Measurements from ENCODE around the gene NR1I3. TPM values are rescaled to one million over a fixed set of nuclear protein-coding genes. Genes with fewer than 3 reads are reported as not detected.

NR1I3 gene
- polyA plus RNA-seq, 1 of the 3 experiments (the other 2 are of a cell fraction), result not detected

- H3K4me1 ChIP-seq (ENCODE audit: control insufficient read depth in 1 of 2, insufficient read depth in 2 of 2, low read depth in 1 of 2, low read length in 1 of 2), result peaks cover 0 to 12% of the 10 kb centered on the region in 2 experiments; a peak in 2 of 4 replicates
- H3F3A ChIP-seq (replicated peaks; ENCODE audit: insufficient read depth), result no peaks in the 10 kb centered on the region
- no peaks in the 10 kb centered on the region for H3K9me3 ChIP-seq
- 85% methylated on average over 2 of the region's 2 CpGs for WGBS (ENCODE audit: low lambda C conversion rate)
- POLR2A ChIA-PET, result interaction anchor here (0.5 kb wide), 1 partner anchor 1101 kb away, joined by 3 read pairs; no protein-coding TSS in a partner anchor
- no peaks in the 10 kb centered on the region for H4K20me1 ChIP-seq (ENCODE audit: insufficient read depth)
- TF ChIP-seq SMC3 (IDR thresholded peaks at IDR 0.05; ENCODE audit: low read depth, low read length), result no peak
- TF ChIP-seq JUND (IDR thresholded peaks at IDR 0.05), result no peak
- peak overlapping the region; percentile 23; the same call in 1 of the 2 replicates for H3K4me2 ChIP-seq
- H3K9ac ChIP-seq, result no peak overlapping the region
- H3K79me2 ChIP-seq (ENCODE audit: insufficient read depth), result no peaks in the 10 kb centered on the region
- no peaks in the 10 kb centered on the region for H3K27me3 ChIP-seq (ENCODE audit: insufficient read depth)
- DNase-seq, result no peak
- H3K9me2 ChIP-seq, result no peaks in the 10 kb centered on the region
- H3K36me3 ChIP-seq (replicated peaks in 1 of 2; ENCODE audit: control insufficient read depth in 1 of 2, insufficient read depth in 2 of 2, low read length in 1 of 2), result no peaks in the 10 kb centered on the region
- 0 out of 4 replicates have a peak overlapping the region, but pooled peaks of 1 of the 2 experiments have one; percentile 8 for H3K27ac ChIP-seq (ENCODE audit: low read depth in 2 of 2, low read length in 1 of 2)
- CTCF ChIA-PET, result interaction anchor here (1.2 to 1.8 kb wide), 2 partner anchors 24 to 39 kb away, joined by 8 read pairs; no protein-coding TSS in a partner anchor
- peak overlapping the region; percentile 20; the same call in 1 of the 2 replicates for H2AFZ ChIP-seq (ENCODE audit: low read depth)
- H3K4me3 ChIP-seq (ENCODE audit: low read depth in 2 of 2, low read length in 1 of 2), result no peak overlapping the region
These were observed 28.8 kb upstream of the NR1I3 start for GRCh38 chr1:161266836-161267235.

DNA sequence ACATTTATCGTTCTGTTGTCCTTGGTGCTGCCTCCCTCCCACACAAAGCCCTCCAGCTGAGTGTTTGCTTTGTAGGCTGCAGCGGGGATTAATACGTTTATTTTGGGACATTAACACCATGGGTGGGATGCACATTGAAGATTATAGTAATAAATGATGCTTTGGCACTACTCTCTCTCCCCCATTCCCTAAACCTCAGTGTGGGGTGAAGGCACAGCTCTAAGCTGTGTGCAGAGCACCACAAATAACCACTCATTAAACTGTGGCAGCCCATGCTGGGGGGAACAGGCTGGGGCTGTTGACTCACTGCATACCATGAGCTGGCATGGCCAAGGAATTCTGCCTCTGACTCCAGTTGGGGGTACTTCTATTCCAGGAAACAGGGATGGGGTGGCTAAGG is 28.2 kb upstream of the NR1I3 start:
- ChIA-PET CTCF (interaction anchor here (0.7 to 1.8 kb wide), 3 partner anchors 9 to 39 kb away, joined by 3 to 8 read pairs (median 8); no protein-coding TSS in a partner anchor), POLR2A (interaction anchor here (0.5 kb wide), 1 partner anchor 1101 kb away, joined by 3 read pairs; no protein-coding TSS in a partner anchor)
- no peak for TF ChIP-seq EP300 (IDR thresholded peaks at IDR 0.05; ENCODE audit: borderline replicate concordance in 1 of 2, low read depth in 1 of 2, low read length in 1 of 2)
- peak; percentile 78; the same call in 1 of the 2 replicates for TF ChIP-seq FOSL2 (IDR thresholded peaks at IDR 0.05; ENCODE audit: borderline replicate concordance, low read depth)
- peak; percentile 51 for TF ChIP-seq JUND (IDR thresholded peaks at IDR 0.05)
- TF ChIP-seq NFIC (IDR thresholded peaks at IDR 0.05; ENCODE audit: borderline replicate concordance), result no peak
- TF ChIP-seq GATA2 (CRISPR knock-in tag; IDR thresholded peaks at IDR 0.05), result no peak
- TF ChIP-seq GABPA (IDR thresholded peaks at IDR 0.05; ENCODE audit: low read depth), result no peak
- TF ChIP-seq SMC3 (IDR thresholded peaks at IDR 0.05; ENCODE audit: low read depth, low read length), result no peak
- TF ChIP-seq TEAD4 (IDR thresholded peaks at IDR 0.05; ENCODE audit: borderline replicate concordance, insufficient read depth), result 0 out of 2 replicates have a peak, but pooled peaks have one; percentile 11
- TF ChIP-seq FOXM1 (IDR thresholded peaks at IDR 0.05; ENCODE audit: low read depth), result no peak
- no peak for TF ChIP-seq EZH2phosphoT487 (IDR thresholded peaks at IDR 0.05; ENCODE audit: borderline replicate concordance, low read depth)
- TF ChIP-seq NRF1 (IDR thresholded peaks at IDR 0.05; ENCODE audit: low read depth, low read length), result no peak
- TF ChIP-seq, protein P1, sequence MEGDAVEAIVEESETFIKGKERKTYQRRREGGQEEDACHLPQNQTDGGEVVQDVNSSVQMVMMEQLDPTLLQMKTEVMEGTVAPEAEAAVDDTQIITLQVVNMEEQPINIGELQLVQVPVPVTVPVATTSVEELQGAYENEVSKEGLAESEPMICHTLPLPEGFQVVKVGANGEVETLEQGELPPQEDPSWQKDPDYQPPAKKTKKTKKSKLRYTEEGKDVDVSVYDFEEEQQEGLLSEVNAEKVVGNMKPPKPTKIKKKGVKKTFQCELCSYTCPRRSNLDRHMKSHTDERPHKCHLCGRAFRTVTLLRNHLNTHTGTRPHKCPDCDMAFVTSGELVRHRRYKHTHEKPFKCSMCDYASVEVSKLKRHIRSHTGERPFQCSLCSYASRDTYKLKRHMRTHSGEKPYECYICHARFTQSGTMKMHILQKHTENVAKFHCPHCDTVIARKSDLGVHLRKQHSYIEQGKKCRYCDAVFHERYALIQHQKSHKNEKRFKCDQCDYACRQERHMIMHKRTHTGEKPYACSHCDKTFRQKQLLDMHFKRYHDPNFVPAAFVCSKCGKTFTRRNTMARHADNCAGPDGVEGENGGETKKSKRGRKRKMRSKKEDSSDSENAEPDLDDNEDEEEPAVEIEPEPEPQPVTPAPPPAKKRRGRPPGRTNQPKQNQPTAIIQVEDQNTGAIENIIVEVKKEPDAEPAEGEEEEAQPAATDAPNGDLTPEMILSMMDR (IDR thresholded peaks at IDR 0.05), result no peak
- no peak for TF ChIP-seq ZBTB33 (IDR thresholded peaks at IDR 0.05; ENCODE audit: borderline replicate concordance, low read depth)
- Histone ChIP-seq H3K9me3 (no peaks in the 10 kb centered on the region), H3K79me2 (ENCODE audit: insufficient read depth) (no peaks in the 10 kb centered on the region), H3K27me3 (ENCODE audit: insufficient read depth) (0 out of 2 replicates have a peak, but pooled peaks cover 4% of the 10 kb centered on the region), H2AFZ (ENCODE audit: low read depth) (peak overlapping the region; percentile 20; the same call in 1 of the 2 replicates), H3K27ac (ENCODE audit: low read depth in 2 of 2, low read length in 1 of 2) (0 out of 4 replicates have a peak overlapping the region, but pooled peaks of 1 of the 2 experiments have one; percentile 8), H4K20me1 (ENCODE audit: insufficient read depth) (no peaks in the 10 kb centered on the region), H3F3A (replicated peaks; ENCODE audit: insufficient read depth) (no peaks in the 10 kb centered on the region), H3K9ac (no peak overlapping the region), H3K4me1 (ENCODE audit: control insufficient read depth in 1 of 2, insufficient read depth in 2 of 2, low read depth in 1 of 2, low read length in 1 of 2) (peaks cover 0 to 12% of the 10 kb centered on the region in 2 experiments; a peak in 2 of 4 replicates), H3K4me3 (ENCODE audit: low read depth in 2 of 2, low read length in 1 of 2) (no peak overlapping the region), H3K36me3 (replicated peaks in 1 of 2; ENCODE audit: control insufficient read depth in 1 of 2, insufficient read depth in 2 of 2, low read length in 1 of 2) (no peaks in the 10 kb centered on the region), H3K9me2 (no peaks in the 10 kb centered on the region), H3K4me2 (peak overlapping the region; percentile 23; the same call in 1 of the 2 replicates)
- no peak for DNase-seq
- 79% methylated on average over 3 of the region's 3 CpGs for WGBS (ENCODE audit: low lambda C conversion rate)
